ENCODE results near the gene NALCN. TPM values are rescaled to one million over a fixed set of nuclear protein-coding genes. Genes with fewer than 3 reads are reported as not detected.

Gene NALCN
- total and polyA plus RNA-seq, 4 donors: 0.09 to 0.92 (median 0.18) TPM

DNA sequence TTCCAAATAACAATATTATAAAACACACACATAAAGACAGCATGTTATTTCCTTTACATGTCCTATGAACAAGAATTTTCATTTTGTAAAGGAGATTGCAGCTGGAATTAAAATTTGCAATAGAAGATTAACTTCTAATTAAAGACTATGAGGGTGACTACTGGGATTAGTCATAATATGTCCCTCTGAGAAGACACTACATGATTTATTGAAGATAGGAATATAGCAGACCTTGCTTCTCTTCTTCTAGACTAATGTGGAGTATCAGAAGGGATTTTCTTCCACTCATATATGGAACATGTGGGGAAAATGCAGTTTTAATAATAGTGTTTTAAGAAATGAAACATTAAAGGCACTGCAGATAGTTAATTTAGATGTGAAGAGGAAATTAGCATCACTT is 177.8 kb downstream of the NALCN start:
- TF ChIP-seq, protein P1, sequence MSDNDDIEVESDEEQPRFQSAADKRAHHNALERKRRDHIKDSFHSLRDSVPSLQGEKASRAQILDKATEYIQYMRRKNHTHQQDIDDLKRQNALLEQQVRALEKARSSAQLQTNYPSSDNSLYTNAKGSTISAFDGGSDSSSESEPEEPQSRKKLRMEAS (IDR thresholded peaks at IDR 0.05): no peak
- no peak for TF ChIP-seq SP1 (IDR thresholded peaks at IDR 0.05)
- no peak for TF ChIP-seq FOXA1 (IDR thresholded peaks at IDR 0.05)
- TF ChIP-seq JUND (IDR thresholded peaks at IDR 0.05): no peak
- no peak for TF ChIP-seq GABPA (IDR thresholded peaks at IDR 0.05 in 1 of 2, conservative IDR thresholded peaks at IDR 0.05 in 1 of 2)
- no peak for TF ChIP-seq NR2F2 (IDR thresholded peaks at IDR 0.05)
- TF ChIP-seq, protein P2, sequence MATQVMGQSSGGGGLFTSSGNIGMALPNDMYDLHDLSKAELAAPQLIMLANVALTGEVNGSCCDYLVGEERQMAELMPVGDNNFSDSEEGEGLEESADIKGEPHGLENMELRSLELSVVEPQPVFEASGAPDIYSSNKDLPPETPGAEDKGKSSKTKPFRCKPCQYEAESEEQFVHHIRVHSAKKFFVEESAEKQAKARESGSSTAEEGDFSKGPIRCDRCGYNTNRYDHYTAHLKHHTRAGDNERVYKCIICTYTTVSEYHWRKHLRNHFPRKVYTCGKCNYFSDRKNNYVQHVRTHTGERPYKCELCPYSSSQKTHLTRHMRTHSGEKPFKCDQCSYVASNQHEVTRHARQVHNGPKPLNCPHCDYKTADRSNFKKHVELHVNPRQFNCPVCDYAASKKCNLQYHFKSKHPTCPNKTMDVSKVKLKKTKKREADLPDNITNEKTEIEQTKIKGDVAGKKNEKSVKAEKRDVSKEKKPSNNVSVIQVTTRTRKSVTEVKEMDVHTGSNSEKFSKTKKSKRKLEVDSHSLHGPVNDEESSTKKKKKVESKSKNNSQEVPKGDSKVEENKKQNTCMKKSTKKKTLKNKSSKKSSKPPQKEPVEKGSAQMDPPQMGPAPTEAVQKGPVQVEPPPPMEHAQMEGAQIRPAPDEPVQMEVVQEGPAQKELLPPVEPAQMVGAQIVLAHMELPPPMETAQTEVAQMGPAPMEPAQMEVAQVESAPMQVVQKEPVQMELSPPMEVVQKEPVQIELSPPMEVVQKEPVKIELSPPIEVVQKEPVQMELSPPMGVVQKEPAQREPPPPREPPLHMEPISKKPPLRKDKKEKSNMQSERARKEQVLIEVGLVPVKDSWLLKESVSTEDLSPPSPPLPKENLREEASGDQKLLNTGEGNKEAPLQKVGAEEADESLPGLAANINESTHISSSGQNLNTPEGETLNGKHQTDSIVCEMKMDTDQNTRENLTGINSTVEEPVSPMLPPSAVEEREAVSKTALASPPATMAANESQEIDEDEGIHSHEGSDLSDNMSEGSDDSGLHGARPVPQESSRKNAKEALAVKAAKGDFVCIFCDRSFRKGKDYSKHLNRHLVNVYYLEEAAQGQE (IDR thresholded peaks at IDR 0.05): no peak
- TF ChIP-seq HNF4A (conservative IDR thresholded peaks at IDR 0.05): no peak
- TF ChIP-seq, protein P3, sequence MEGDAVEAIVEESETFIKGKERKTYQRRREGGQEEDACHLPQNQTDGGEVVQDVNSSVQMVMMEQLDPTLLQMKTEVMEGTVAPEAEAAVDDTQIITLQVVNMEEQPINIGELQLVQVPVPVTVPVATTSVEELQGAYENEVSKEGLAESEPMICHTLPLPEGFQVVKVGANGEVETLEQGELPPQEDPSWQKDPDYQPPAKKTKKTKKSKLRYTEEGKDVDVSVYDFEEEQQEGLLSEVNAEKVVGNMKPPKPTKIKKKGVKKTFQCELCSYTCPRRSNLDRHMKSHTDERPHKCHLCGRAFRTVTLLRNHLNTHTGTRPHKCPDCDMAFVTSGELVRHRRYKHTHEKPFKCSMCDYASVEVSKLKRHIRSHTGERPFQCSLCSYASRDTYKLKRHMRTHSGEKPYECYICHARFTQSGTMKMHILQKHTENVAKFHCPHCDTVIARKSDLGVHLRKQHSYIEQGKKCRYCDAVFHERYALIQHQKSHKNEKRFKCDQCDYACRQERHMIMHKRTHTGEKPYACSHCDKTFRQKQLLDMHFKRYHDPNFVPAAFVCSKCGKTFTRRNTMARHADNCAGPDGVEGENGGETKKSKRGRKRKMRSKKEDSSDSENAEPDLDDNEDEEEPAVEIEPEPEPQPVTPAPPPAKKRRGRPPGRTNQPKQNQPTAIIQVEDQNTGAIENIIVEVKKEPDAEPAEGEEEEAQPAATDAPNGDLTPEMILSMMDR (IDR thresholded peaks at IDR 0.05; ENCODE audit: low read depth, low read length, missing input control): no peak
- no peak for TF ChIP-seq FOXA2 (IDR thresholded peaks at IDR 0.05)
- TF ChIP-seq RXRA (IDR thresholded peaks at IDR 0.05): no peak
- no peak for TF ChIP-seq TAF1 (conservative IDR thresholded peaks at IDR 0.05)
- TF ChIP-seq EGR1 (IDR thresholded peaks at IDR 0.05; ENCODE audit: low read depth in 2 of 2): no peak
- Histone ChIP-seq H3K9ac (ENCODE audit: low read depth in 1 of 2, low read length in 2 of 2) (no peak overlapping the region), H3K4me1 (ENCODE audit: control insufficient read depth in 4 of 4, insufficient read depth in 4 of 4, low read length in 3 of 4) (no peaks in the 10 kb centered on the region), H3K27me3 (ENCODE audit: control insufficient read depth in 4 of 4, insufficient read depth in 4 of 4, low read length in 3 of 4) (peaks cover 0 to 4% (median 0%) of the 10 kb centered on the region in 4 donors), H3K36me3 (ENCODE audit: control insufficient read depth in 4 of 4, insufficient read depth in 3 of 4, low read depth in 1 of 4, low read length in 3 of 4) (no peaks in the 10 kb centered on the region), H3K9me3 (ENCODE audit: control insufficient read depth in 4 of 4, low read length in 3 of 4) (no peaks in the 10 kb centered on the region), H3K27ac (ENCODE audit: low read depth in 1 of 2, low read length in 2 of 2) (no peak overlapping the region), H3K4me3 (ENCODE audit: low read depth in 1 of 3, low read length in 3 of 3) (no peak overlapping the region)
- DNase-seq (ENCODE audit: low spot score): no peak

DNA sequence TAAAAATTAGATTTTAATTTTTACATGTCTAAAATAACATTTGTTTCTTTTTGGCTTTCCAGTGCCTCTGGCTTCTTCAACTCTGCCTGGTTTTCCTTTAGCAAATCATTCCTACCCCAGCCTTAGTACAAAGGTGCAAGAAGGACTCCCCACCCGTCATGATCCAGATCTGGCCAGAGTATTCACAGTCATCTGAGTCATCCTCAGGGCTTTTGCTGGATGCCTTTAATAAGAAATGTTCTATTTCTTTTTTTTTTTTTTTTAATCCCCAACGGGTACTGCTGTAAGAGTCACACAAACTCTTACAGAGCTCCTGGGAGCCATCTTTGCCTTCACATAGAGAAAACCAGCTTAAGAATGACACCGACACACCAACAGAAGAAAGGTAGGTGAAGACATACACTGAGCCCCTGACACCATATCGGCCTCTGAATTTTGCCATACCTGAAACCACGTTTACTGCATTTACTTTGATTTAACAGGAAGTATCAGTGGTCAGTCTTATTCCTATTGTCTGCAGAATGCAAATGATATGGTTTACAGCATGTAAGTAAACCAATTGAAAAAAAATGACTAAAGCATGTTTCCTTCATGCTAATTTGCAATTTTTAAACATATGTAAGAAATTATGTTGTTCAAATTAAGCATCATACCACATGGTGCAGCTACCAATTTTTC is 184.4 kb downstream of the NALCN start:
- H3K9me3 ChIP-seq (ENCODE audit: control insufficient read depth in 4 of 4, low read length in 3 of 4): no peaks in the 10 kb centered on the region
- no peak overlapping the region for H3K4me3 ChIP-seq (ENCODE audit: low read depth in 1 of 3, low read length in 3 of 3)
- no peak overlapping the region for H3K9ac ChIP-seq (ENCODE audit: low read depth in 1 of 2, low read length in 2 of 2)
- H3K27ac ChIP-seq (ENCODE audit: low read depth in 1 of 2, low read length in 2 of 2): no peak overlapping the region
- H3K27me3 ChIP-seq (ENCODE audit: control insufficient read depth in 4 of 4, insufficient read depth in 4 of 4, low read length in 3 of 4): peaks cover 0 to 5% (median 0%) of the 10 kb centered on the region in 4 donors
- TF ChIP-seq TAF1 (conservative IDR thresholded peaks at IDR 0.05): no peak
- no peak for DNase-seq (ENCODE audit: low spot score)
- H3K36me3 ChIP-seq (ENCODE audit: control insufficient read depth in 4 of 4, insufficient read depth in 3 of 4, low read depth in 1 of 4, low read length in 3 of 4): no peaks in the 10 kb centered on the region
- no peaks in the 10 kb centered on the region for H3K4me1 ChIP-seq (ENCODE audit: control insufficient read depth in 4 of 4, insufficient read depth in 4 of 4, low read length in 3 of 4)
- 71% methylated on average over 5 of the region's 5 CpGs for WGBS

Measured in liver (tissue), 9 donors.